BJ (cell line): ENCODE results near the gene UNC93A. TPM values are rescaled to one million over a fixed set of nuclear protein-coding genes. Genes with fewer than 3 reads are reported as not detected.

Source experiments
- CTCF ChIA-PET: fragments of 350-600 bp; formaldehyde crosslinking; extraction: SDS; loops from one replicate; lab custom pipeline; 2021; ENCODE audit warnings: antibody characterized with exemption, inconsistent platforms; lab: Yijun Ruan, JAX
- POLR2A ChIA-PET: fragments of 300-600 bp; sonication (Branson Sonifier 250); formaldehyde crosslinking; extraction: SDS; loops from one replicate; lab custom pipeline; 2021; ENCODE audit warnings: antibody characterized with exemption; lab: Charles Lee
- DNase-seq: peaks from one replicate; pipeline ENCODE4 v3.0.0-alpha.2; 2011; ENCODE audit warnings: low read depth
- H3K27me3 ChIP-seq: 2 replicates; pipeline ENCODE4 v1.6.0; 2011; ENCODE audit warnings: low read length; ENCODE audit not compliant: control insufficient read depth, insufficient read depth
- H3K36me3 ChIP-seq: 2 replicates; pipeline ENCODE4 v1.5.1; 2011; ENCODE audit warnings: low read length; ENCODE audit not compliant: control insufficient read depth, insufficient read depth
- H3K4me3 ChIP-seq: 2 replicates; pipeline ENCODE4 v1.5.1; 2011; ENCODE audit warnings: low read depth, mild to moderate bottlenecking, control low read depth, low read length
- CTCF ChIP-seq: IDR thresholded peaks from 2 replicates; pipeline ENCODE4 v1.5.1; 2011; ENCODE audit warnings: low read depth, mild to moderate bottlenecking, control low read depth, inconsistent platforms, low read length, moderate library complexity; ENCODE audit not compliant: insufficient read depth
- polyA plus RNA-seq: library from polyadenylated mRNA; depleted of rRNA; stranded (reverse); fragments of >200 nt; gene quantifications from 2 replicates; pipeline ENCODE4 v1.2.3, GENCODE V29; 2011

Gene UNC93A
- polyA plus RNA-seq, 1 experiment, result not detected

DNA sequence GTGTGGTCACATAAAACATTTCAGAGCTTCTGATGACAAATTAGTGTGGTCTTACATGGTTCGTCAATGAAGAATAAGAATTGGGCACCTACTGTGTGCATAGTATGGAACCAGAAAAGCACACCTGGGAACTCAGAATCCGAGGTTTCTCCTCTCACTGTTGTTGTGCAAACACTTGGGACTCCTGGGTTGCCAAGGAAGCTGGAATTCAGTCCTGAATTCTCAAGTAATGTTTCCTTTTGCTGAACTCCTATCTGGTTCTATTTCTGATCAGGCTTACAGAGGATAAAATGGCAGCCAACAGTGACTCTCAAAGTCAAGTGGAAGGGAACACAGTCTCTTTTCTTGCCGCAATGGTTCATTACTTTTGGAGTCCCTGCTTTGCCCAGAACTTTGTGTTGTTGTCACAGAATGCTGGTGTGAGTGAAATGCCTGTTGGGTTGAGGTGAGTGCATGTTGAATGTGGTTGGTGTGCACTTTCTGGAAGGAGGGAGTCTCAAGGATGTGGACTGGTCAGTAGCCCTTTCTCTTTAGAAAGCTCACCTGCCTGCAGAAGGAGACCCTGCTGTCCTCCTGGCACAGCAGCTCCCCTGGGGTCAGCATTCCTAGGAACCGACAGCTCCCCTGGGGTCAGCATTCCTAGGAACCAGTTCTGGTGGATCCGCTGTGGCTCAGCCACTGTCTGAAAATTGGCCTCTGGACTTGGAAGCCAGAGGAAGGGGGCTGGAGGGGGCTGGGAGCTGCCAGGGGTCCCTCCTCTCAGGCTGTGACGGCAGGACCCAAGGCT is 1.4 kb downstream of the UNC93A start:
- Histone ChIP-seq H3K27me3 (no peaks in the 10 kb centered on the region), H3K4me3 (no peak overlapping the region), H3K36me3 (no peaks in the 10 kb centered on the region)
- no peak for DNase-seq
- no peak for TF ChIP-seq CTCF
- ChIA-PET CTCF (no interaction called here), POLR2A (no interaction called here)

GRCh38 chr6:167293088-167293589 is 2.0 kb downstream of the UNC93A start:
- ChIA-PET CTCF (no interaction called here), POLR2A (no interaction called here)
- Histone ChIP-seq H3K27me3 (no peaks in the 10 kb centered on the region), H3K4me3 (no peak overlapping the region), H3K36me3 (no peaks in the 10 kb centered on the region)
- DNase-seq, result no peak
- TF ChIP-seq CTCF, result no peak

- no peak overlapping the region for H3K4me3 ChIP-seq
- no peak for DNase-seq
- TF ChIP-seq CTCF, result no peak
- ChIA-PET CTCF (no interaction called here), POLR2A (no interaction called here)
- H3K36me3 ChIP-seq, result no peaks in the 10 kb centered on the region
- H3K27me3 ChIP-seq, result no peaks in the 10 kb centered on the region
These were observed 2.5 kb downstream of the UNC93A start for GRCh38 chr6:167293590-167294091.

DNA sequence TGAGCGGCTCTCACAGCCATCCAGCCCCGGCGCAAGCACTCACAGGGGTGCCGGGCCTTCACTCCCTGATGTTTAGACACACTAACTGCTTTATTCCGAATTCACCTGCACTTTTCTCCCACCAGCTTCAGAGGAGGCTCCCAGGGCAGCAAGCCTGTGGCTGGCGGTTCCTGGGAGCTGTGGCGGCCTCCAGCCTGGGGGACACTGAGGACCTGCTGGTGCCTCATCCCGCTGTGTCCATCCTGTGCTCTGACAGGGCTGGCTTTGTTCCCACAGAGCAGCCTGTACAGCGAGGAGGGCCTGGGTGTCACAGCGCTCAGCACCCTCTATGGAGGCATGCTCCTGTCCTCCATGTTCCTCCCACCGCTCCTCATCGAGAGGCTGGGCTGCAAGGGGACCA is 3.1 kb downstream of the UNC93A start:
- no peak overlapping the region for H3K4me3 ChIP-seq
- H3K36me3 ChIP-seq, result no peaks in the 10 kb centered on the region
- no peak for TF ChIP-seq CTCF
- no peak for DNase-seq
- H3K27me3 ChIP-seq, result no peaks in the 10 kb centered on the region
- ChIA-PET CTCF (no interaction called here), POLR2A (no interaction called here)

DNA sequence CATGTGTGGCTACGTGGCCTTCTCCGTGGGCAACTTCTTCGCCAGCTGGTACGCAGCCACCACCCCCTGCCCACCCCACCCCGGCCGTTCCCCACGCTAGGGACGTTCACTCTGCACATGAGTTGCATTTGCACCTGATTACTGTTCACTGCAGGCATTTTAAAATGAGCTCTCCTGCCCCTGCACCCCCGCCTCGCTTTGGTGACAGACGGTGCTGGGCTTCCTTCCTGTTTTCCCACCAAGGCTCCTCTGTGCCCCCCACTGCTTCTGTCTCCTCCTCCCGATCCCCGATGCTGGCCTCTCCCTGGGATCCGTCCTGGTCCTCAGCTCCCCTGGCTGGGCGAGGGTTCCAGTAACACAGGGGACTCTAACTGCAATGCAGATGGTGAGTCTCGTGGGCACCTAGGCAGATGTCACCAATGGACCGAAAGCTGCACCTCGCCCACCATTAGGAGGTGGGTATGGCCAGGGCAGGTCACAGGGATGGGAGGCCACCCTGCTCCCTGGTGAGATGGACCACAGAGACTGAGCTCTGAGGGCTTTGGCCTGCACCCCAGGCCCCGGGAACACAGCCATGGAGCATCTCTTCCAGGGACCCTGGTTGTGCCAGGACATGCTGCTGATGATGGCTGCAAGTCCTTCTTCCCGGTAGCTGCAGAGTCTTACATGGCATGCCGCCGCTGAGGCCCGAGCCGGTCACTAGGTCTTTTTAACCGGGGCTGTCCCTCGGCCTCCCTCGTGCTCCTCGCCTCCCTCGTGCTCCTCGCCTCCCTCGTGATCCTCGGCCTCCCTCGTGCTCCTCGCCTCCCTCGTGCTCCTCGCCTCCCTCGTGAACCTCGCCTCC is 3.8 kb downstream of the UNC93A start:
- TF ChIP-seq CTCF, result no peak
- CTCF ChIA-PET, result no interaction called here

More for the DNA sequence above, 3.8 kb downstream of the UNC93A start:
- Histone ChIP-seq H3K4me3 (no peak overlapping the region), H3K27me3 (no peaks in the 10 kb centered on the region), H3K36me3 (no peaks in the 10 kb centered on the region)
- DNase-seq, result no peak
- POLR2A ChIA-PET, result no interaction called here
